HG03045 (cell line): ENCODE data around the gene ZNF525.
"Not testable (repeated sequence)": the region's sequence is repeated elsewhere in the genome, so short reads cannot be mapped to it uniquely, and the experiment has no call there.

ENCODE experiments used
- ATAC-seq: cut with Tn5 transposase; IDR thresholded peaks from one replicate; pipeline ENCODE4 v1.9.1; 2021; ENCODE audit warnings: mild to moderate bottlenecking, moderate library complexity; ENCODE audit not compliant: unreplicated experiment

ZNF525 gene

GRCh38 chr19:53365134-53365898, at the start of gene ZNF525:
ZNF525 (plus strand) TSS chr19:53365705; CDS start chr19:53372282, 6,577 bp downstream.
- ATAC-seq: peak; percentile 95

GRCh38 chr19:53328967-53329366, 36.5 kb upstream of the ZNF525 start:
- no peak for ATAC-seq

GRCh38 chr19:53332484-53332883, 33.0 kb upstream of the ZNF525 start:
- ATAC-seq: no peak

- ATAC-seq: no peak
Observed at GRCh38 chr19:53333066-53333462, 32.4 kb upstream of the ZNF525 start.

GRCh38 chr19:53333463-53334449, 31.7 kb upstream of the ZNF525 start, which contains the start of gene ZNF845:
ZNF845 (plus strand) TSS chr19:53333749; CDS start chr19:53341308, 7,559 bp downstream.
- ATAC-seq: peak; percentile 86

- ATAC-seq: not testable (repeated sequence)
Observed at GRCh38 chr19:53344403-53344802, 21.1 kb upstream of the ZNF525 start.

- ATAC-seq: no peak
Observed at GRCh38 chr19:53355739-53356138, 9.8 kb upstream of the ZNF525 start.

GRCh38 chr19:53357821-53358581, 7.5 kb upstream of the ZNF525 start:
- no peak for ATAC-seq

GRCh38 chr19:53360056-53360455, 5.4 kb upstream of the ZNF525 start:
- not testable (repeated sequence) for ATAC-seq

- ATAC-seq: peak; percentile 39
Observed at GRCh38 chr19:53365899-53366493, 491 bp downstream of the ZNF525 start.

- ATAC-seq: no peak
Observed at GRCh38 chr19:53372196-53372595, 6.7 kb downstream of the ZNF525 start.

- no peak for ATAC-seq
Observed at GRCh38 chr19:53374288-53374687, 8.8 kb downstream of the ZNF525 start.

GRCh38 chr19:53374743-53375142, 9.2 kb downstream of the ZNF525 start:
- ATAC-seq: no peak

GRCh38 chr19:53381376-53381775, 15.9 kb downstream of the ZNF525 start:
- no peak for ATAC-seq

GRCh38 chr19:53388168-53388567, 22.7 kb downstream of the ZNF525 start:
- no peak for ATAC-seq

- no peak for ATAC-seq
Observed at GRCh38 chr19:53388904-53389303, 23.4 kb downstream of the ZNF525 start.

GRCh38 chr19:53389571-53389970, 24.1 kb downstream of the ZNF525 start:
- ATAC-seq: no peak

- no peak for ATAC-seq
Observed at GRCh38 chr19:53389978-53390377, 24.5 kb downstream of the ZNF525 start.

- ATAC-seq: no peak
Observed at GRCh38 chr19:53394522-53394973, 29.0 kb downstream of the ZNF525 start.
